ENCODE data around the gene EHBP1.
A peak's percentile ranks its signal among the peaks of the same experiment; 100 is the strongest.

- TF ChIP-seq EP300 (IDR thresholded peaks at IDR 0.05) (no peak), CTCF (IDR thresholded peaks at IDR 0.05) (peak in 1 of 2 donors; percentile 25), POLR2A (IDR thresholded peaks at IDR 0.05) (no peak), POLR2AphosphoS5 (IDR thresholded peaks at IDR 0.05) (no peak)
Measured at GRCh38 chr2:62787386-62787785, 81.9 kb downstream of the EHBP1 start.

Measured in suprapubic skin (tissue), 4 donors.